IMR-90 (cell line): ENCODE results near the gene TADA2A. TPM values are rescaled to one million over a fixed set of nuclear protein-coding genes. Genes with fewer than 3 reads are reported as not detected.

ENCODE experiments used
- ATAC-seq: fragments of 200-7000 bp; cut with Tn5 transposase; 2 replicates; pipeline ENCODE4 v1.9.1; 2020; ENCODE audit warnings: low read depth, mild to moderate bottlenecking, moderate library complexity
- BruUV-seq: library from RNA; stranded (reverse); fragments of 400-500 nt; replicated peaks from 2 replicates; lab custom pipeline; 2021; lab: Mats Ljungman, UMichigan
- CTCF ChIA-PET: fragments of 300-600 bp; formaldehyde crosslinking; extraction: SDS; loops from one replicate; lab custom pipeline; 2021; ENCODE audit warnings: antibody characterized with exemption; lab: Yijun Ruan, JAX
- POLR2A ChIA-PET: fragments of 300-600 bp; sonication (Branson Sonifier 250); formaldehyde crosslinking; loops from one replicate; lab custom pipeline; 2022; ENCODE audit warnings: antibody characterized with exemption; ENCODE audit not compliant: unreplicated experiment; lab: Charles Lee
- DNase-seq: peaks from one replicate; pipeline ENCODE4 v3.0.0; 2013
- H2AFZ ChIP-seq: replicated peaks from 2 replicates; pipeline ENCODE3; 2013; ENCODE audit warnings: low read length, mild to moderate bottlenecking; ENCODE audit not compliant: poor library complexity
- H2AK5ac ChIP-seq: 2 replicates; pipeline ENCODE4 v1.6.1; 2013; ENCODE audit warnings: low read depth, low read length, inconsistent platforms
- H2AK9ac ChIP-seq: replicated peaks from 2 replicates; pipeline ENCODE3; 2013; ENCODE audit warnings: mild to moderate bottlenecking, low read depth, low read length, moderate library complexity; ENCODE audit not compliant: poor library complexity
- H2BK120ac ChIP-seq: 2 replicates; pipeline ENCODE4 v1.6.1; 2013; ENCODE audit warnings: low read depth, low read length, inconsistent platforms
- H2BK15ac ChIP-seq: 3 replicates; pipeline ENCODE4 v1.6.1; 2013; ENCODE audit warnings: low read depth, low read length, inconsistent platforms
- H2BK20ac ChIP-seq: 2 replicates; pipeline ENCODE4 v1.6.1; 2013; ENCODE audit warnings: low read depth, mild to moderate bottlenecking, inconsistent platforms, low read length, moderate library complexity
- H2BK5ac ChIP-seq: 2 replicates; pipeline ENCODE4 v1.6.1; 2013; ENCODE audit warnings: mild to moderate bottlenecking, low read depth, low read length, inconsistent platforms; ENCODE audit not compliant: poor library complexity, severe bottlenecking
- H3K14ac ChIP-seq: replicated peaks from 2 replicates; pipeline ENCODE4 v1.6.1; 2013; ENCODE audit warnings: low read depth, low read length, inconsistent platforms
- H3K18ac ChIP-seq: 2 replicates; pipeline ENCODE4 v1.6.1; 2013; ENCODE audit warnings: low read depth, low read length, control low read depth
- H3K23ac ChIP-seq: 2 replicates; pipeline ENCODE4 v1.6.1; 2013; ENCODE audit warnings: low read depth, low read length, inconsistent platforms
- H3K27ac ChIP-seq: 2 replicates; pipeline ENCODE4 v1.5.1; 2013; ENCODE audit warnings: mild to moderate bottlenecking, control low read depth, low read length; ENCODE audit not compliant: insufficient read depth
- H3K27me3 ChIP-seq: 2 replicates; pipeline ENCODE4 v1.6.1; 2013; ENCODE audit warnings: low read length; ENCODE audit not compliant: control insufficient read depth, insufficient read depth
- H3K36me3 ChIP-seq: 2 replicates; pipeline ENCODE4 v1.6.1; 2013; ENCODE audit warnings: low read length, mixed read lengths; ENCODE audit not compliant: control insufficient read depth, insufficient read depth
- H3K4ac ChIP-seq: 2 replicates; pipeline ENCODE4 v1.6.1; 2013; ENCODE audit warnings: low read depth, low read length, inconsistent platforms
- H3K4me1 ChIP-seq: 2 replicates; pipeline ENCODE4 v1.6.1; 2013; ENCODE audit warnings: low read length, mixed read lengths; ENCODE audit not compliant: control insufficient read depth, insufficient read depth
- H3K4me2 ChIP-seq: 2 replicates; pipeline ENCODE4 v1.6.1; 2013; ENCODE audit warnings: low read depth, mild to moderate bottlenecking, control low read depth, low read length, moderate library complexity
- H3K4me3 ChIP-seq: 2 replicates; pipeline ENCODE4 v1.5.1; 2013; ENCODE audit warnings: low read depth, mild to moderate bottlenecking, control low read depth, low read length, moderate library complexity; ENCODE audit not compliant: insufficient read depth
- H3K56ac ChIP-seq: 2 replicates; pipeline ENCODE4 v1.6.1; 2013; ENCODE audit warnings: low read length, inconsistent platforms; ENCODE audit not compliant: insufficient read depth; ENCODE audit errors: extremely low read depth
- H3K79me1 ChIP-seq, 2 experiments: 2 replicates each; pipeline ENCODE4 v1.6.1; 2013; ENCODE audit warnings: low read length in 2 of 2, inconsistent platforms in 1 of 2, low read depth in 1 of 2
- H3K9ac ChIP-seq: 2 replicates; pipeline ENCODE4 v1.6.1; 2013; ENCODE audit warnings: low read depth, low read length, control low read depth
- H3K9me1 ChIP-seq: 2 replicates; pipeline ENCODE4 v1.6.1; 2013; ENCODE audit warnings: low read length, inconsistent platforms; ENCODE audit not compliant: insufficient read depth
- H3K9me3 ChIP-seq: 2 replicates; pipeline ENCODE4 v1.6.1; 2013; ENCODE audit warnings: low read length; ENCODE audit not compliant: control insufficient read depth, insufficient read depth
- H4K20me1 ChIP-seq: 2 replicates; pipeline ENCODE4 v1.6.1; 2013; ENCODE audit warnings: low read length, inconsistent platforms; ENCODE audit not compliant: insufficient read depth
- H4K5ac ChIP-seq: 2 replicates; pipeline ENCODE4 v1.6.1; 2013; ENCODE audit warnings: mild to moderate bottlenecking, low read depth, low read length, control low read depth
- H4K8ac ChIP-seq, 2 experiments: 2 replicates each; pipeline ENCODE4 v1.6.1; 2013; ENCODE audit warnings: low read depth in 2 of 2, low read length in 2 of 2, control low read depth in 1 of 2, inconsistent platforms in 1 of 2
- H4K91ac ChIP-seq: 2 replicates; pipeline ENCODE4 v1.6.1; 2013; ENCODE audit warnings: low read depth, low read length, inconsistent platforms; ENCODE audit not compliant: insufficient read depth
- BHLHE40 ChIP-seq: fragments of 150-350 bp; IDR thresholded peaks from 2 replicates; pipeline ENCODE4 v1.6.1; 2016; ENCODE audit warnings: mild to moderate bottlenecking, low read depth, low read length
- CTCF ChIP-seq: conservative IDR thresholded peaks from 2 replicates; pipeline ENCODE4 v1.5.1; 2012; ENCODE audit warnings: mild to moderate bottlenecking, low read depth, low read length, improper control_type of control experiment
- ELK1 ChIP-seq: fragments of 150-350 bp; IDR thresholded peaks from 2 replicates; pipeline ENCODE4 v1.6.1; 2016; ENCODE audit warnings: low read depth, mild to moderate bottlenecking, low read length, moderate library complexity, borderline replicate concordance
- FOS ChIP-seq: fragments of 150-350 bp; IDR thresholded peaks from 2 replicates; pipeline ENCODE4 v1.6.1; 2016; ENCODE audit warnings: low read depth, low read length
- MAFK ChIP-seq: IDR thresholded peaks from 2 replicates; pipeline ENCODE4 v1.6.1; 2012; ENCODE audit warnings: low read depth, low read length, improper control_type of control experiment
- MAZ ChIP-seq: IDR thresholded peaks from 2 replicates; pipeline ENCODE4 v1.6.1; 2012; ENCODE audit warnings: low read depth, mild to moderate bottlenecking, low read length, improper control_type of control experiment, moderate library complexity, borderline replicate concordance
- MXI1 ChIP-seq: IDR thresholded peaks from 2 replicates; pipeline ENCODE4 v1.6.1; 2012; ENCODE audit warnings: low read depth, mild to moderate bottlenecking, low read length, moderate library complexity, borderline replicate concordance
- POLR2A ChIP-seq: IDR thresholded peaks from 2 replicates; pipeline ENCODE4 v1.6.1; 2012; ENCODE audit warnings: mild to moderate bottlenecking, low read depth, low read length
- RFX5 ChIP-seq: IDR thresholded peaks from 2 replicates; pipeline ENCODE4 v1.8.0; 2012; ENCODE audit warnings: low read depth, mild to moderate bottlenecking, low read length, moderate library complexity
- SMC3 ChIP-seq: fragments of 150-350 bp; IDR thresholded peaks from 2 replicates; pipeline ENCODE4 v1.6.1; 2016; ENCODE audit warnings: low read depth, mild to moderate bottlenecking, antibody characterized with exemption, low read length, moderate library complexity
- WGBS, 2 experiments: methylation state at CpG; one replicate each; pipeline versions ENCODE4 v1.1.5 to v1.1.7; 2013; ENCODE audit warnings: missing lambda C conversion rate in 2 of 2; ENCODE audit not compliant: insufficient read length in 1 of 2; ENCODE audit errors: extremely low coverage in 2 of 2; 5-methylcytosine and 5-hydroxymethylcytosine counted together
- dilution Hi-C: fragments of 300-500 bp; cut with HindIII; formaldehyde crosslinking; loops from one replicate; pipeline ENCODE4 v1.14.3; 2018; ENCODE audit warnings: low sequenced_read_pairs; ENCODE audit not compliant: unreplicated experiment
- in situ Hi-C: fragments of 300-500 bp; cut with MboI; formaldehyde crosslinking; loops from 3 replicates; pipeline ENCODE4 v1.14.3; 2019; ENCODE audit warnings: low sequenced_read_pairs, inconsistent platforms, mixed read lengths
- intact Hi-C: fragments of 100-400 bp; cut with micrococcal nuclease; formaldehyde crosslinking; loops from 2 replicates; pipeline ENCODE4 v1.10.0; 2022
- polyA plus RNA-seq, 3 experiments: library from polyadenylated mRNA; depleted of rRNA; stranded (reverse); fragments of >200 nt; gene quantifications; 2 replicates each; pipeline ENCODE4 v1.2.3, GENCODE V29; 2012; ENCODE audit warnings: low replicate concordance in 1 of 3
- total RNA-seq: library from RNA; depleted of rRNA; stranded (reverse); fragments of >200 nt; gene quantifications from 2 replicates; pipeline ENCODE4 v1.2.3, GENCODE V29; 2012

TADA2A gene
- total and polyA plus RNA-seq, 2 of the 4 experiments (the other 2 are of a cell fraction), result 13.1 to 19.7 TPM

GRCh38 chr17:37391146-37391545, 15.5 kb upstream of the TADA2A start:
- BruUV-seq, result no TSS peak
- no CpG with 5 or more reads among the region's 6 CpGs for WGBS, 2 experiments
- H3K56ac ChIP-seq, result no peak overlapping the region

More at GRCh38 chr17:37391146-37391545, 15.5 kb upstream of the TADA2A start:
- no peak overlapping the region for H3K4ac ChIP-seq
- no peak overlapping the region for H3K4me3 ChIP-seq
- no peak overlapping the region for H3K23ac ChIP-seq
- peaks cover 5% of the 10 kb centered on the region; the same call in 1 of the 2 replicates for H4K20me1 ChIP-seq
- TF ChIP-seq POLR2A (no peak), SMC3 (no peak), BHLHE40 (no peak), FOS (no peak), RFX5 (no peak), CTCF (no peak), MAFK (no peak), ELK1 (no peak), MXI1 (no peak), MAZ (no peak)
- 0 out of 2 replicates have a peak, but pooled peaks cover 5% of the 10 kb centered on the region for H3K9me1 ChIP-seq
- H2BK15ac ChIP-seq, result no peak overlapping the region
- H3K4me2 ChIP-seq, result no peak overlapping the region
- no peak overlapping the region for H4K5ac ChIP-seq
- no peak overlapping the region for H4K91ac ChIP-seq
- no peak for ATAC-seq
- DNase-seq, result peak; percentile 67
- H2BK20ac ChIP-seq, result no peak overlapping the region
- H2AK5ac ChIP-seq, result no peak overlapping the region
- intact Hi-C loops (no loop called here), dilution Hi-C loops (no loop called here), in situ Hi-C loops (no loop called here)
- no peak overlapping the region for H3K27ac ChIP-seq
- H3K18ac ChIP-seq, result no peak overlapping the region
- no peak overlapping the region for H2AK9ac ChIP-seq
- no peak overlapping the region for H3K14ac ChIP-seq
- no peak overlapping the region for H2AFZ ChIP-seq
- no peak overlapping the region for H2BK120ac ChIP-seq
- peaks cover 0 to 25% of the 10 kb centered on the region in 2 experiments; a peak in 3 of 4 replicates for H3K79me1 ChIP-seq
- no peaks in the 10 kb centered on the region for H3K27me3 ChIP-seq
- no peak overlapping the region for H4K8ac ChIP-seq
- H2BK5ac ChIP-seq, result no peak overlapping the region
- CTCF ChIA-PET, result interaction anchor here (2.5 kb wide), 1 partner anchor 17 kb away, joined by 28 read pairs; no protein-coding TSS in a partner anchor
- H3K4me1 ChIP-seq, result peaks cover 7% of the 10 kb centered on the region
- H3K9me3 ChIP-seq, result no peaks in the 10 kb centered on the region
- H3K36me3 ChIP-seq, result no peaks in the 10 kb centered on the region
- POLR2A ChIA-PET, result no interaction called here
- H3K9ac ChIP-seq, result no peak overlapping the region
